Cardiac muscle cell (in vitro differentiated cells and primary cell): ENCODE results near the gene FANCI. TPM values are rescaled to one million over a fixed set of nuclear protein-coding genes. Genes with fewer than 3 reads are reported as not detected.

Experiments used
- DNase-seq, 2 donors: peaks; one replicate each; pipeline versions ENCODE4 v3.0.0 to v3.0.0-alpha.2; 2010 to 2017; ENCODE audit warnings: low read depth in 1 of 2, low spot score in 1 of 2
- H3K27ac ChIP-seq: fragments of 200-600 bp; sonication (generic); 2 replicates; pipeline ENCODE4 v1.5.1; 2016
- H3K27me3 ChIP-seq: fragments of 200-600 bp; sonication (generic); 2 replicates; pipeline ENCODE4 v1.6.0; 2016; ENCODE audit warnings: control low read depth
- H3K36me3 ChIP-seq: fragments of 200-600 bp; sonication (generic); 2 replicates; pipeline ENCODE4 v1.5.1; 2016; ENCODE audit warnings: control low read depth
- H3K4me1 ChIP-seq: fragments of 200-600 bp; sonication (generic); 2 replicates; pipeline ENCODE4 v1.8.1; 2017; ENCODE audit warnings: low read depth, mild to moderate bottlenecking, mixed run types
- H3K4me3 ChIP-seq: fragments of 200-600 bp; sonication (generic); 2 replicates; pipeline ENCODE4 v1.5.1; 2016; ENCODE audit warnings: mild to moderate bottlenecking
- H3K9me3 ChIP-seq: fragments of 200-600 bp; sonication (generic); 2 replicates; pipeline ENCODE4 v1.5.1; 2017; ENCODE audit warnings: low read depth, mild to moderate bottlenecking, control low read depth
- polyA plus RNA-seq: library from polyadenylated mRNA; unstranded; fragments of >200 nt; fragmentation: Nextera tagmentation; extraction: Ambion mirVana; gene quantifications from 2 replicates; pipeline ENCODE4 v1.2.1, GENCODE V29; 2016
- total RNA-seq: library from RNA; depleted of rRNA; stranded (reverse); fragments of >200 nt; gene quantifications from 2 replicates; pipeline ENCODE4 v1.2.3, GENCODE V29; 2016
- TF ChIP-seq, protein P1 (sequence below): IDR thresholded peaks from 2 replicates; pipeline ENCODE4 v1.5.1; 2012; ENCODE audit warnings: low read depth, mild to moderate bottlenecking, low read length

FANCI gene
- total and polyA plus RNA-seq, 2 experiments from 2014 or later = 13.3 to 22.8 TPM

- Histone ChIP-seq H3K27ac (no peak overlapping the region), H3K4me3 (no peak overlapping the region), H3K27me3 (no peaks in the 10 kb centered on the region), H3K4me1 (no peaks in the 10 kb centered on the region), H3K9me3 (no peaks in the 10 kb centered on the region), H3K36me3 (peaks cover 81% of the 10 kb centered on the region)
- TF ChIP-seq, protein P1, sequence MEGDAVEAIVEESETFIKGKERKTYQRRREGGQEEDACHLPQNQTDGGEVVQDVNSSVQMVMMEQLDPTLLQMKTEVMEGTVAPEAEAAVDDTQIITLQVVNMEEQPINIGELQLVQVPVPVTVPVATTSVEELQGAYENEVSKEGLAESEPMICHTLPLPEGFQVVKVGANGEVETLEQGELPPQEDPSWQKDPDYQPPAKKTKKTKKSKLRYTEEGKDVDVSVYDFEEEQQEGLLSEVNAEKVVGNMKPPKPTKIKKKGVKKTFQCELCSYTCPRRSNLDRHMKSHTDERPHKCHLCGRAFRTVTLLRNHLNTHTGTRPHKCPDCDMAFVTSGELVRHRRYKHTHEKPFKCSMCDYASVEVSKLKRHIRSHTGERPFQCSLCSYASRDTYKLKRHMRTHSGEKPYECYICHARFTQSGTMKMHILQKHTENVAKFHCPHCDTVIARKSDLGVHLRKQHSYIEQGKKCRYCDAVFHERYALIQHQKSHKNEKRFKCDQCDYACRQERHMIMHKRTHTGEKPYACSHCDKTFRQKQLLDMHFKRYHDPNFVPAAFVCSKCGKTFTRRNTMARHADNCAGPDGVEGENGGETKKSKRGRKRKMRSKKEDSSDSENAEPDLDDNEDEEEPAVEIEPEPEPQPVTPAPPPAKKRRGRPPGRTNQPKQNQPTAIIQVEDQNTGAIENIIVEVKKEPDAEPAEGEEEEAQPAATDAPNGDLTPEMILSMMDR = no peak
- no peak for DNase-seq
These were observed 84.8 kb downstream of the FANCI start for GRCh38 chr15:89328398-89329254.

DNA sequence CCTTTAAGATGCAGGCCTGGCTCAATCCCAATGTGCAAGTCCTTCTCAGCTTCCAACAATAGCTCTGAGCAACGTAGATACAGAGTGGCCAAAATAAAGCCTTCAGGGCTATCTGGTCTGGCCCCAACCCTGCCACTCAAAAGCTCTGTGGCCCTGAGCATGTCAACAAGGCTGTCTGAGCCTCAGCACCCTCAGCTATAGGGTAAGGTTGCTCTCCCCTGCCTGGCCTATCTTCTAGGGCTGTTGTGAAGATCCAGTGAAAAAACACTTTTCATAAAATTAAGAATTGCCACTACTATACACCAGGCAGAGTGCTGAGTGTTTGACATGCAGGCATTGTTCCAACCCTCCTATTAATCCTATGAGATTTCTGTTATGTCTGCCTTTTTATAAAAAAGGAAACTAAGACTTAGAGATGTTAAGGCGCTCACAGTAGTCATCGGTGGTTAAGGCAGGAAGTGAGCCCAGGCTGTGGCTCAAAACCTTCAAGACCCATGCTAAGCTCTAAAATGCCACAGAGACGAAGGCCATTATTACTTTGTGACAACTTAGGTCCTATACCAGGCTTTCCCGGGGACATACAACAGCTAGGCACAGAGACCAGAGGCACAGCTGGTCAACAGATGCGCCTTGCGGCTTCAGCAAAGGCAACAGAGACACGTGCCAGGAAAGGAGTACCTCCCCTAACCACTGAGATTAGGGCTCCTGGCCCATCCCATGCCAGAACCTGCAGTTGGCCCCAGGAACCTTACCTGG is 85.7 kb downstream of the FANCI start:
- Histone ChIP-seq H3K9me3 (no peaks in the 10 kb centered on the region), H3K27ac (no peak overlapping the region), H3K4me1 (no peaks in the 10 kb centered on the region), H3K27me3 (no peaks in the 10 kb centered on the region), H3K36me3 (peaks cover 74% of the 10 kb centered on the region), H3K4me3 (no peak overlapping the region)
- no peak for DNase-seq
- TF ChIP-seq, protein P1 = no peak

GRCh38 chr15:89330119-89330518 is 86.3 kb downstream of the FANCI start:
- Histone ChIP-seq H3K4me3 (no peak overlapping the region), H3K4me1 (no peaks in the 10 kb centered on the region), H3K36me3 (peaks cover 71% of the 10 kb centered on the region), H3K27ac (no peak overlapping the region), H3K9me3 (no peaks in the 10 kb centered on the region), H3K27me3 (no peaks in the 10 kb centered on the region)
- no peak for DNase-seq
- TF ChIP-seq, protein P1 = no peak

DNA sequence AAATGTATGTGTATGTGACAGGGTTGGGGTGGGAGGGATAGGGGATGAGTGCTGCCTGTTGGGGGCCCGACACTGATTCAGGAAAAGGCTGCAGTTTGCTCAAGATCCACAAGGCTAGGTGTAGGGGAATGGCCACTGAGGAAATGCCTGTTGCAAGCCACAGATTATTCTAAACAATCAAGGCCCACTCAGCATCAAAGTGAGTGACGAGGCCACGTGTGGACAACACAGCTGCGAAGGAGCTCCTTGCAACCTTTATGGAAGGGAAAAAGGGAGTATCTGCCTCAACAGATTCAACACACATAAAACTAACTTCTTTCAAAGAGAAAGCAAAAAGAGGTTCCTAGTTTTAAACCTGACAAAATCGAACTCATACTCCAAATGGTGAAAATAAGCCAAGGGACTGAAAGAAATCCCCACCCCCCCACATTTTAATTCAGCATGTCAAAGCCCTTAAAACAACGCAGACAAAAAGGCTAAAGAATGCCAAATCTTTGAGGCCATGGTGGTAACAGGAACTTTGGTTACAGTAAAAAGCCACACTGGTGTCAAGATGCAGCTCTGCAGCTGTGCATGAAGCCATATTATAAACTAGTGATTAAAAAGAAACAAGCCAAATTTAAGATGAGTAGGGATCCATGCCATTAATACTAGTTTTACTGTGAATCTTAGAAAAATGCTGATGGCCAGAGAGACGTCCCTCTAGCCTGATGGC is 87.3 kb downstream of the FANCI start:
- DNase-seq = no peak
- H3K36me3 ChIP-seq = peaks cover 63% of the 10 kb centered on the region
- TF ChIP-seq, protein P1 = no peak

GRCh38 chr15:89332446-89332845 is 88.7 kb downstream of the FANCI start:
- no peak overlapping the region for H3K4me3 ChIP-seq
- H3K27me3 ChIP-seq = no peaks in the 10 kb centered on the region
- TF ChIP-seq, protein P1 = peak; percentile 44
- H3K36me3 ChIP-seq = peaks cover 50% of the 10 kb centered on the region
- no peaks in the 10 kb centered on the region for H3K4me1 ChIP-seq
- DNase-seq = peak; percentile 32 to 37
- no peak overlapping the region for H3K27ac ChIP-seq
- H3K9me3 ChIP-seq = no peaks in the 10 kb centered on the region

More for the DNA sequence above, 87.3 kb downstream of the FANCI start:
- Histone ChIP-seq H3K27ac (no peak overlapping the region), H3K4me1 (no peaks in the 10 kb centered on the region), H3K27me3 (no peaks in the 10 kb centered on the region), H3K9me3 (no peaks in the 10 kb centered on the region), H3K4me3 (no peak overlapping the region)
